BJ (cell line): ENCODE data around the gene ARHGAP42. TPM values are rescaled to one million over a fixed set of nuclear protein-coding genes. Genes with fewer than 3 reads are reported as not detected.

ENCODE experiments used
- CTCF ChIA-PET: fragments of 350-600 bp; formaldehyde crosslinking; extraction: SDS; loops from one replicate; lab custom pipeline; 2021; ENCODE audit warnings: antibody characterized with exemption, inconsistent platforms; lab: Yijun Ruan, JAX
- POLR2A ChIA-PET: fragments of 300-600 bp; sonication (Branson Sonifier 250); formaldehyde crosslinking; extraction: SDS; loops from one replicate; lab custom pipeline; 2021; ENCODE audit warnings: antibody characterized with exemption; lab: Charles Lee
- DNase-seq: peaks from one replicate; pipeline ENCODE4 v3.0.0-alpha.2; 2011; ENCODE audit warnings: low read depth
- H3K27me3 ChIP-seq: 2 replicates; pipeline ENCODE4 v1.6.0; 2011; ENCODE audit warnings: low read length; ENCODE audit not compliant: control insufficient read depth, insufficient read depth
- H3K36me3 ChIP-seq: 2 replicates; pipeline ENCODE4 v1.5.1; 2011; ENCODE audit warnings: low read length; ENCODE audit not compliant: control insufficient read depth, insufficient read depth
- H3K4me3 ChIP-seq: 2 replicates; pipeline ENCODE4 v1.5.1; 2011; ENCODE audit warnings: low read depth, mild to moderate bottlenecking, control low read depth, low read length
- polyA plus RNA-seq: library from polyadenylated mRNA; depleted of rRNA; stranded (reverse); fragments of >200 nt; gene quantifications from 2 replicates; pipeline ENCODE4 v1.2.3, GENCODE V29; 2011
- TF ChIP-seq, protein P1 (sequence below): IDR thresholded peaks from 2 replicates; pipeline ENCODE4 v1.5.1; 2011; ENCODE audit warnings: low read depth, mild to moderate bottlenecking, control low read depth, inconsistent platforms, low read length, moderate library complexity; ENCODE audit not compliant: insufficient read depth

The ARHGAP42 gene
- polyA plus RNA-seq, 1 experiment = 0.76 TPM

DNA sequence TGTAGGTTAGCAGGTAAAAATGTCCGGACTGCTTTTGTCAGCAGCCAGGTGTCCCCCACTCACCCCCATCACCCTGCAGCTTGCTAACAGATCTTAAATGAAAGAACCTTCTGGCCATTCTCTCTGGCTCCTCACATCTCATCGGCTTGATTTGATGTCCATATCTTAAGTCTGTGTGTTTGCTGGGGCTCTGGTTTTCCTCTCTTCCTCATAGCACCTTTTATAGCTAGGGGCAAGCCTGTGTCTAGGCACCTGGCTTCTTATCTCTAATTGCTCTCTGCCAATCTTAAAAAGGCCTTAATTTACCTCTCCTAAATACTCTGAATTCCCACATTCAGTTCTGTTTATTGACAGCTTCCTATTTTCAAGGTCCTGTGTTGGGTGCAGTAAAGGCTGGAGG is 72.0 kb downstream of the ARHGAP42 start:
- Histone ChIP-seq H3K36me3 (no peaks in the 10 kb centered on the region), H3K4me3 (no peak overlapping the region), H3K27me3 (no peaks in the 10 kb centered on the region)
- ChIA-PET CTCF (no interaction called here), POLR2A (no interaction called here)
- DNase-seq = no peak
- TF ChIP-seq, protein P1, sequence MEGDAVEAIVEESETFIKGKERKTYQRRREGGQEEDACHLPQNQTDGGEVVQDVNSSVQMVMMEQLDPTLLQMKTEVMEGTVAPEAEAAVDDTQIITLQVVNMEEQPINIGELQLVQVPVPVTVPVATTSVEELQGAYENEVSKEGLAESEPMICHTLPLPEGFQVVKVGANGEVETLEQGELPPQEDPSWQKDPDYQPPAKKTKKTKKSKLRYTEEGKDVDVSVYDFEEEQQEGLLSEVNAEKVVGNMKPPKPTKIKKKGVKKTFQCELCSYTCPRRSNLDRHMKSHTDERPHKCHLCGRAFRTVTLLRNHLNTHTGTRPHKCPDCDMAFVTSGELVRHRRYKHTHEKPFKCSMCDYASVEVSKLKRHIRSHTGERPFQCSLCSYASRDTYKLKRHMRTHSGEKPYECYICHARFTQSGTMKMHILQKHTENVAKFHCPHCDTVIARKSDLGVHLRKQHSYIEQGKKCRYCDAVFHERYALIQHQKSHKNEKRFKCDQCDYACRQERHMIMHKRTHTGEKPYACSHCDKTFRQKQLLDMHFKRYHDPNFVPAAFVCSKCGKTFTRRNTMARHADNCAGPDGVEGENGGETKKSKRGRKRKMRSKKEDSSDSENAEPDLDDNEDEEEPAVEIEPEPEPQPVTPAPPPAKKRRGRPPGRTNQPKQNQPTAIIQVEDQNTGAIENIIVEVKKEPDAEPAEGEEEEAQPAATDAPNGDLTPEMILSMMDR = no peak

GRCh38 chr11:100759856-100760255 is 72.8 kb downstream of the ARHGAP42 start:
- ChIA-PET CTCF (no interaction called here), POLR2A (no interaction called here)
- no peak for DNase-seq

DNA sequence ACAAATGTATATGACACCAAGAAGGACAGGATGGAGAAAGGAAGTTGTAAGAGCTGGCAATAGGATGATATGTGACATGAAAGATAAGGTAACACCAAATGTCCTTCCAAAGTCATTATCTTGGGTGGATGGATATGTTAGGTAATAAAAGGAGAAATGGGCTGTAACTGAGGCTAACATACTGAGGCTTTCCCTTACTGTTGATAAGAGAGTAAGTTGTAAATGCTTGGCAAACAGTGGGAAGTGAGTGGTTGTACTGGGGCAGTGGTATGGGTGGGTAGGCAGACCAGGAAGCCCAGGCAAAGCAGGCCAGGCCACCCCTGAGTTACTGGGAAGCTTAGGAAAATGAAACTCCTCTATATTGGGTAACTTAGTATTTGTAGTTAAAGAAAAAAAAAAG is 73.7 kb downstream of the ARHGAP42 start:
- H3K4me3 ChIP-seq = no peak overlapping the region
- no peaks in the 10 kb centered on the region for H3K36me3 ChIP-seq
- CTCF ChIA-PET = no interaction called here
- no peaks in the 10 kb centered on the region for H3K27me3 ChIP-seq
- no peak for DNase-seq
- TF ChIP-seq, protein P1 = no peak
- POLR2A ChIA-PET = no interaction called here

More at GRCh38 chr11:100759856-100760255, 72.8 kb downstream of the ARHGAP42 start:
- Histone ChIP-seq H3K4me3 (no peak overlapping the region), H3K36me3 (no peaks in the 10 kb centered on the region), H3K27me3 (no peaks in the 10 kb centered on the region)
- TF ChIP-seq, protein P1 = no peak

- Histone ChIP-seq H3K27me3 (no peaks in the 10 kb centered on the region), H3K36me3 (no peaks in the 10 kb centered on the region), H3K4me3 (no peak overlapping the region)
- ChIA-PET CTCF (no interaction called here), POLR2A (no interaction called here)
- no peak for DNase-seq
- TF ChIP-seq, protein P1 = no peak
These were observed 74.8 kb downstream of the ARHGAP42 start for GRCh38 chr11:100761841-100762240.

- CTCF ChIA-PET = interaction anchor here (1.0 to 1.5 kb wide), 2 partner anchors 19 to 27 kb away, joined by 3 read pairs; no protein-coding TSS in a partner anchor
- no peaks in the 10 kb centered on the region for H3K27me3 ChIP-seq
- TF ChIP-seq, protein P1 = no peak
- POLR2A ChIA-PET = no interaction called here
- no peak overlapping the region for H3K4me3 ChIP-seq
- no peaks in the 10 kb centered on the region for H3K36me3 ChIP-seq
- DNase-seq = no peak
These were observed 79.7 kb downstream of the ARHGAP42 start for GRCh38 chr11:100766764-100767163.
